ENCODE data around the gene ARIH1. TPM values are rescaled to one million over a fixed set of nuclear protein-coding genes. Genes with fewer than 3 reads are reported as not detected.
"Not testable (repeated sequence)": the region's sequence is repeated elsewhere in the genome, so short reads cannot be mapped to it uniquely, and the experiment has no call there.

The ARIH1 gene
- total and polyA plus RNA-seq, 2 donors (not counting 3 experiments of a cell fraction or from before 2014, with no cell fraction given): 25.1 to 144 TPM

DNA sequence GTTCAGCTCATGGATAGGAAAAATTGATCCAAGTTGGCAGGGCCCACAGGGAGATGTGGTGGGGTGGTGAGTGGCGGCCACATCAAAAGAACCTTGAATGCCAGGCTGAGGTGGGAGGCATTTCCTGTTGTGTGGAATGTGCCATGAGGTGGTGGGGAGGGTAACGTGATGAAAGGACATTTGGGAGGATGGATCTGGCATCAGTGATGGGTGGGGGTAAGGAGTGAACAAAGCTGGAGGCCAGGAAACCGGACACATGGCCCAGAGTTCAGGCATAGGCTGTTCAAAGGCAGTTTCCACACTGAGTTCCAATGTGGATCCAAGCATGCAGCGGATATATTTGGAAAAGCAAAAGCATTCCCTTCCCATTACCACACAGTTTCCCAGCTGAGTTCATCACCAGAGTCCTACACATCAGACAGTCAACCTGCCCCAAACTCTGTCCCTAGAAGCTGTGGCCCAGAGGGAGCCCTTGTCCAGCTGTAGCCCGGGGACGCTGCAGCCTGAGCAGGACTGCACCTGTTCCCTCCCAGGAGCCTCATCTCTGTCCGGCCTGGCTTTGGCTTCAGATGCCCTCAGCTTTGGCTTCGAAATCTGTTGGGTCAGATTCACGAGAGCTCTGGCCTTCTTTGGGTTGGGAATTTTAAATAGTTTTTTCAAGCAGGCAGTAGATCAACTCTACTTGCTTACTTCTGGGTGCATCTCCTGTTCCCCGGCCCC lies 142.5 kb downstream of the ARIH1 start:
- DNase-seq (ENCODE audit: low read depth, low spot score) (no peak), FAIRE-seq (no peak)
- Histone ChIP-seq H3K4me2 (ENCODE audit: insufficient read depth, low read length) (no peak overlapping the region), H3K27me3 (ENCODE audit: control insufficient read depth in 2 of 2, insufficient read depth in 2 of 2, low read length in 2 of 2) (peaks cover 0 to 3% of the 10 kb centered on the region in 2 experiments), H3K79me2 (ENCODE audit: control insufficient read depth, insufficient read depth, low read length) (no peaks in the 10 kb centered on the region), H3K4me1 (ENCODE audit: control insufficient read depth, extremely low read depth, insufficient read depth, low read length) (no peaks in the 10 kb centered on the region), H3K9ac (replicated peaks; ENCODE audit: extremely low read depth, insufficient read depth, low read length) (no peak overlapping the region), H3K27ac (ENCODE audit: insufficient read depth, low read depth, low read length) (no peak overlapping the region), H3K4me3 (replicated peaks in 1 of 3; ENCODE audit: insufficient read depth in 1 of 3, low read depth in 1 of 3, low read length in 3 of 3) (no peak overlapping the region), H3K36me3 (ENCODE audit: control insufficient read depth in 2 of 2, extremely low read depth in 1 of 2, insufficient read depth in 2 of 2, low read length in 2 of 2) (no peaks in the 10 kb centered on the region), H2AFZ (ENCODE audit: low read depth, low read length) (no peak overlapping the region), H4K20me1 (replicated peaks; ENCODE audit: control insufficient read depth, extremely low read depth, insufficient read depth, low read length) (no peaks in the 10 kb centered on the region), H3K9me1 (replicated peaks; ENCODE audit: control insufficient read depth, extremely low read depth, insufficient read depth, low read length) (no peaks in the 10 kb centered on the region), H3K9me3 (replicated peaks; ENCODE audit: control insufficient read depth, insufficient read depth, low read length) (no peaks in the 10 kb centered on the region)
- BruUV-seq (replicated peaks): no TSS peak
- POLR2A ChIA-PET: no interaction called here
- intact Hi-C loops (cut with micrococcal nuclease) (no loop called here), dilution Hi-C loops (cut with MboI; ENCODE audit: extremely low pct_ligation_motif_present, low sequenced_read_pairs) (no loop called here)
- CTCF ChIA-PET: interaction anchor here (0.8 to 1.2 kb wide), 2 partner anchors 16 to 54 kb away, joined by 3 read pairs; no protein-coding TSS in a partner anchor
- TF ChIP-seq POLR2A (IDR thresholded peaks at IDR 0.05; ENCODE audit: low read depth, low read length) (no peak), MYC (IDR thresholded peaks at IDR 0.05; ENCODE audit: low read depth, low read length) (no peak), JUN (IDR thresholded peaks at IDR 0.05; ENCODE audit: borderline replicate concordance, insufficient read depth, insufficient read length, low read depth) (no peak), POLR2AphosphoS5 (IDR thresholded peaks at IDR 0.05; ENCODE audit: insufficient read depth, low read depth, low read length) (no peak), EZH2 (IDR thresholded peaks at IDR 0.05; ENCODE audit: borderline replicate concordance, low read depth, low read length, severe bottlenecking) (no peak), GATA2 (IDR thresholded peaks at IDR 0.05; ENCODE audit: insufficient read depth, insufficient read length, low read depth, low read length) (no peak), FOS (IDR thresholded peaks at IDR 0.05; ENCODE audit: borderline replicate concordance, insufficient read depth, low read length) (no peak)
- TF ChIP-seq, protein P1, sequence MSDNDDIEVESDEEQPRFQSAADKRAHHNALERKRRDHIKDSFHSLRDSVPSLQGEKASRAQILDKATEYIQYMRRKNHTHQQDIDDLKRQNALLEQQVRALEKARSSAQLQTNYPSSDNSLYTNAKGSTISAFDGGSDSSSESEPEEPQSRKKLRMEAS (IDR thresholded peaks at IDR 0.05; ENCODE audit: insufficient read depth, insufficient read length): no peak
- TF ChIP-seq, protein P2, sequence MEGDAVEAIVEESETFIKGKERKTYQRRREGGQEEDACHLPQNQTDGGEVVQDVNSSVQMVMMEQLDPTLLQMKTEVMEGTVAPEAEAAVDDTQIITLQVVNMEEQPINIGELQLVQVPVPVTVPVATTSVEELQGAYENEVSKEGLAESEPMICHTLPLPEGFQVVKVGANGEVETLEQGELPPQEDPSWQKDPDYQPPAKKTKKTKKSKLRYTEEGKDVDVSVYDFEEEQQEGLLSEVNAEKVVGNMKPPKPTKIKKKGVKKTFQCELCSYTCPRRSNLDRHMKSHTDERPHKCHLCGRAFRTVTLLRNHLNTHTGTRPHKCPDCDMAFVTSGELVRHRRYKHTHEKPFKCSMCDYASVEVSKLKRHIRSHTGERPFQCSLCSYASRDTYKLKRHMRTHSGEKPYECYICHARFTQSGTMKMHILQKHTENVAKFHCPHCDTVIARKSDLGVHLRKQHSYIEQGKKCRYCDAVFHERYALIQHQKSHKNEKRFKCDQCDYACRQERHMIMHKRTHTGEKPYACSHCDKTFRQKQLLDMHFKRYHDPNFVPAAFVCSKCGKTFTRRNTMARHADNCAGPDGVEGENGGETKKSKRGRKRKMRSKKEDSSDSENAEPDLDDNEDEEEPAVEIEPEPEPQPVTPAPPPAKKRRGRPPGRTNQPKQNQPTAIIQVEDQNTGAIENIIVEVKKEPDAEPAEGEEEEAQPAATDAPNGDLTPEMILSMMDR (IDR thresholded peaks at IDR 0.05; ENCODE audit: extremely low read depth in 1 of 2, insufficient read depth in 1 of 2, low read depth in 1 of 2, low read length in 2 of 2): no peak

DNA sequence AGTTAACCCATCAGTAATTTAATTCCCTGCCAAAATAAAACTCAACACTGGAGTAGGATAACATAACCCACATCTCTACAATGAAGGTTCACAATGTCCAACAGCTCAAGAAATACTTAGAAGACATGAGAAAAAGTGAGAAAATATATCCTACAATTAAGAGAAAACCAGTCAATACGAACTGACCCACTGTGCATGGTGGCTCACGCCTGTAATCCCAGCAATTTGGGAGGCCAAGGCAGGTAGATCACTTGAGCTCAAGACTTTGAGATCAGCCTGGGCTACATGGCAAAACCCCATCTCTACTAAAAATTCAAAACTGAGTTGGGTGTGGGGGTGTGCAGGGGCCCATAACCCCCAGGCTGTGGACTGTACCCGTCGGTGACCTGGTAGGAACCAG lies 149.7 kb downstream of the ARIH1 start:
- POLR2A ChIA-PET; BruUV-seq (replicated peaks): not testable (repeated sequence)

More for the DNA sequence above, 149.7 kb downstream of the ARIH1 start:
- H3K9me3 ChIP-seq (replicated peaks; ENCODE audit: control insufficient read depth, insufficient read depth, low read length); H3K9me1 ChIP-seq (replicated peaks; ENCODE audit: control insufficient read depth, extremely low read depth, insufficient read depth, low read length); DNase-seq (ENCODE audit: low read depth, low spot score); H3K4me1 ChIP-seq (ENCODE audit: control insufficient read depth, extremely low read depth, insufficient read depth, low read length); H2AFZ ChIP-seq (ENCODE audit: low read depth, low read length); H3K9ac ChIP-seq (replicated peaks; ENCODE audit: extremely low read depth, insufficient read depth, low read length); H3K4me3 ChIP-seq (replicated peaks in 1 of 3; ENCODE audit: insufficient read depth in 1 of 3, low read depth in 1 of 3, low read length in 3 of 3); H3K27me3 ChIP-seq (ENCODE audit: control insufficient read depth in 2 of 2, insufficient read depth in 2 of 2, low read length in 2 of 2); H3K4me2 ChIP-seq (ENCODE audit: insufficient read depth, low read length); dilution Hi-C loops (cut with MboI; ENCODE audit: extremely low pct_ligation_motif_present, low sequenced_read_pairs); H3K36me3 ChIP-seq (ENCODE audit: control insufficient read depth in 2 of 2, extremely low read depth in 1 of 2, insufficient read depth in 2 of 2, low read length in 2 of 2); intact Hi-C loops (cut with micrococcal nuclease); H3K27ac ChIP-seq (ENCODE audit: insufficient read depth, low read depth, low read length); FAIRE-seq; H3K79me2 ChIP-seq (ENCODE audit: control insufficient read depth, insufficient read depth, low read length); H4K20me1 ChIP-seq (replicated peaks; ENCODE audit: control insufficient read depth, extremely low read depth, insufficient read depth, low read length): not testable (repeated sequence)
- CTCF ChIA-PET: interaction anchor here (0.9 kb wide), 1 partner anchor 24 kb away, joined by 3 read pairs; no protein-coding TSS in a partner anchor

Data from endothelial cell of umbilical vein (primary cell).